SK-N-SH treated with all-trans-retinoic acid at 6 μM for 48 hours (cell line): ENCODE results near the gene APCS.

Source experiments
- ARNTL ChIP-seq: fragments of 450-650 bp; formaldehyde crosslinking; IDR thresholded peaks from 2 replicates; pipeline ENCODE4 v1.5.0; 2020; ENCODE audit warnings: low read depth, mild to moderate bottlenecking, moderate library complexity, borderline replicate concordance
- CREB5 ChIP-seq: fragments of 250-450 bp; sonication (Bioruptor Pico); IDR thresholded peaks from 2 replicates; pipeline ENCODE4 v1.5.1; 2020; ENCODE audit warnings: low read depth, mild to moderate bottlenecking, moderate library complexity
- ESRRG ChIP-seq: fragments of 250-450 bp; sonication (Bioruptor Pico); IDR thresholded peaks from 2 replicates; pipeline ENCODE4 v1.6.1; 2021; ENCODE audit warnings: mild to moderate bottlenecking
- GLIS3 ChIP-seq: fragments of 250-450 bp; sonication (Bioruptor Pico); IDR thresholded peaks from 2 replicates; pipeline ENCODE4 v1.5.0; 2020; ENCODE audit warnings: mild to moderate bottlenecking, moderate library complexity
- ISL1 ChIP-seq: fragments of 250-450 bp; sonication (Bioruptor Pico); IDR thresholded peaks from 2 replicates; pipeline ENCODE4 v2.1.2; 2022; ENCODE audit warnings: mild to moderate bottlenecking, moderate library complexity
- OSR1 ChIP-seq: fragments of 250-450 bp; sonication (Bioruptor Pico); IDR thresholded peaks from 2 replicates; pipeline ENCODE4 v1.8.0; 2022; ENCODE audit warnings: moderate library complexity, mild to moderate bottlenecking, inconsistent platforms
- PATZ1 ChIP-seq: fragments of 250-450 bp; sonication (Bioruptor Pico); IDR thresholded peaks from 2 replicates; pipeline ENCODE4 v1.8.0; 2020; ENCODE audit warnings: mild to moderate bottlenecking, moderate library complexity, borderline replicate concordance
- TCF4 ChIP-seq: fragments of 250-450 bp; sonication (Bioruptor Pico); IDR thresholded peaks from 2 replicates; pipeline ENCODE4 v1.8.0; 2021; ENCODE audit warnings: mild to moderate bottlenecking, moderate library complexity, borderline replicate concordance
- ZFP3 ChIP-seq: fragments of 250-450 bp; sonication (Bioruptor Pico); IDR thresholded peaks from 2 replicates; pipeline ENCODE4 v1.5.0; 2020; ENCODE audit warnings: mild to moderate bottlenecking, moderate library complexity
- ZFP30 ChIP-seq: fragments of 450-650 bp; formaldehyde crosslinking; IDR thresholded peaks from 2 replicates; pipeline ENCODE4 v1.5.0; 2022; ENCODE audit warnings: mild to moderate bottlenecking, moderate library complexity
- ZNF70 ChIP-seq: fragments of 450-650 bp; formaldehyde crosslinking; IDR thresholded peaks from 2 replicates; pipeline ENCODE4 v1.5.0; 2020; ENCODE audit warnings: mild to moderate bottlenecking, moderate library complexity
- ZNF8 ChIP-seq: fragments of 450-650 bp; formaldehyde crosslinking; IDR thresholded peaks from 2 replicates; pipeline ENCODE4 v1.5.0; 2020; ENCODE audit warnings: mild to moderate bottlenecking, moderate library complexity
- TF ChIP-seq, protein P1 (sequence below): fragments of 250-450 bp; sonication (Bioruptor Pico); IDR thresholded peaks from 2 replicates; pipeline ENCODE4 v1.5.0; 2020; ENCODE audit warnings: mild to moderate bottlenecking, moderate library complexity

DNA sequence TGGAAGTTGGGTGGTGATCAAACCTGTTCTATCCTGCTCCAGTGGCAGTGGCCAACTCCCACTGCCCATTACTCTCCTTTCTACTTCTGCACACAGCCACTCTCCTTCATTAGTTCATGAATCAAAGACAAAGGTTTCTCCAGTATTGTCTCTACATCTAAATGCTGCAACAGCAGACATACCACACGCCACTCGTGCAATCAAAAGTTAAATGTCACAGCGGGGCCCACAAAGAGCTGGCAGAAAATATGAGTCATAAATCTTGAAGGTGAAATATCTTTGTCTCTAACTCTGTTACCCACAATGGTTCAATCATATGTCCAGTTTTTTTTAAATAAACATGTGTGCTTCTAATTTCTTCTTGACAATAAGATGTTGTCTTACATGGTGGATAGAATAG is 13.3 kb downstream of the APCS start:
- no peak for TF ChIP-seq ESRRG (CRISPR knock-in tag)
- no peak for TF ChIP-seq PATZ1
- no peak for TF ChIP-seq CREB5 (CRISPR knock-in tag)
- no peak for TF ChIP-seq ZNF70 (CRISPR knock-in tag)
- TF ChIP-seq GLIS3 (CRISPR knock-in tag): no peak
- no peak for TF ChIP-seq ISL1
- TF ChIP-seq ZFP30 (CRISPR knock-in tag): no peak
- TF ChIP-seq ARNTL (CRISPR knock-in tag): no peak
- TF ChIP-seq OSR1 (CRISPR knock-in tag): no peak
- TF ChIP-seq, protein P1, sequence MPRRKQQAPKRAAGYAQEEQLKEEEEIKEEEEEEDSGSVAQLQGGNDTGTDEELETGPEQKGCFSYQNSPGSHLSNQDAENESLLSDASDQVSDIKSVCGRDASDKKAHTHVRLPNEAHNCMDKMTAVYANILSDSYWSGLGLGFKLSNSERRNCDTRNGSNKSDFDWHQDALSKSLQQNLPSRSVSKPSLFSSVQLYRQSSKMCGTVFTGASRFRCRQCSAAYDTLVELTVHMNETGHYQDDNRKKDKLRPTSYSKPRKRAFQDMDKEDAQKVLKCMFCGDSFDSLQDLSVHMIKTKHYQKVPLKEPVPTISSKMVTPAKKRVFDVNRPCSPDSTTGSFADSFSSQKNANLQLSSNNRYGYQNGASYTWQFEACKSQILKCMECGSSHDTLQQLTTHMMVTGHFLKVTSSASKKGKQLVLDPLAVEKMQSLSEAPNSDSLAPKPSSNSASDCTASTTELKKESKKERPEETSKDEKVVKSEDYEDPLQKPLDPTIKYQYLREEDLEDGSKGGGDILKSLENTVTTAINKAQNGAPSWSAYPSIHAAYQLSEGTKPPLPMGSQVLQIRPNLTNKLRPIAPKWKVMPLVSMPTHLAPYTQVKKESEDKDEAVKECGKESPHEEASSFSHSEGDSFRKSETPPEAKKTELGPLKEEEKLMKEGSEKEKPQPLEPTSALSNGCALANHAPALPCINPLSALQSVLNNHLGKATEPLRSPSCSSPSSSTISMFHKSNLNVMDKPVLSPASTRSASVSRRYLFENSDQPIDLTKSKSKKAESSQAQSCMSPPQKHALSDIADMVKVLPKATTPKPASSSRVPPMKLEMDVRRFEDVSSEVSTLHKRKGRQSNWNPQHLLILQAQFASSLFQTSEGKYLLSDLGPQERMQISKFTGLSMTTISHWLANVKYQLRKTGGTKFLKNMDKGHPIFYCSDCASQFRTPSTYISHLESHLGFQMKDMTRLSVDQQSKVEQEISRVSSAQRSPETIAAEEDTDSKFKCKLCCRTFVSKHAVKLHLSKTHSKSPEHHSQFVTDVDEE (CRISPR knock-in tag): no peak
- TF ChIP-seq TCF4 (CRISPR knock-in tag): no peak
- no peak for TF ChIP-seq ZFP3
- no peak for TF ChIP-seq ZNF8 (CRISPR knock-in tag)
